Measurements from ENCODE around the gene CERKL. TPM values are rescaled to one million over a fixed set of nuclear protein-coding genes. Genes with fewer than 3 reads are reported as not detected.

Gene CERKL
- total RNA-seq, 4 donors from 2014 or later: not detected

DNA sequence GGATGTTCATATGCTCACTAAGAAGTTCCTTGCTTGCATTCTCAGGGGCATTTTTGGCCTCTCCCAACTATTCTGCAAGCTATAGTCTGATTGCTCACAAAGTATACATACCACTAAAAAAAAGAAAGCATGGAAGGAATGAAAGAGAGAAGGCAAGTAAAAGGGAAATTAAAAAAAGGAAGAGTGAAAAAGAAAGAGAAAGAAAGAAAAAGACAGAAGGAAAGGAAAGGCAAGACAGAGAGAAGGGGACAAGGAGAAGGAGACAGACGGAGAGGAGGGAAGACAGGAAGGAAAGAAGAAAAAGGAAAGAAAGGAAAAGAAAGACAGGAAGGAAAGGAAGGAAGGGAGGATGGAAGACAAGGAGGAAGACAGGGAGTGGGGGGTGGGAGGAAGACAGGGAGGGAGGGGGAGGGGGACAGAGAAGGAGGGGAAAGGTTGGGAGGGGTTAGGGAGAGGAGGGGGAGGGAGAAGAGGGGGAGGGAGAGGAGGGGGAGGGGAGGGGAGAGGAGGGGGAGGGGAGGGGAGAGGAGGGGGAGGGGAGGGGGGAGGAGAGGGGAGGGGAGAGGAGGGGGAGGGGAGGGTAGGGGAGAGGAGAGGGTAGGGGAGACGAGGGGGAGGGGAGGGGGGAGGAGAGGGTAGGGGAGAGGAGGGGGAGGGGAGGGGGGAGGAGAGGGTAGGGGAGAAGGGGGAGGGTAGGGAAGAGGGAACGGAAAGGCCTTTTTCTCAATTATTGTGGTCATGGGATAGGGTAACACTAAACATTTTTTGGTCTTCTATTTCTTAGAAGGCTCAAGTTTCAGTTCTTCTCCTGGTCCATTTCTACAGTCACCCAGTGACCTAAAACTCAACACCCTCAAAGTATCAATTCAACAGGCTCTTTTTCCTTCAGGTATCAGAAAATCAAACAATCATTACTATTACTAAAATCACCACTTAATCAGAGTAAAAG, 50.7 kb downstream of the CERKL start:
- TF ChIP-seq, protein P1, sequence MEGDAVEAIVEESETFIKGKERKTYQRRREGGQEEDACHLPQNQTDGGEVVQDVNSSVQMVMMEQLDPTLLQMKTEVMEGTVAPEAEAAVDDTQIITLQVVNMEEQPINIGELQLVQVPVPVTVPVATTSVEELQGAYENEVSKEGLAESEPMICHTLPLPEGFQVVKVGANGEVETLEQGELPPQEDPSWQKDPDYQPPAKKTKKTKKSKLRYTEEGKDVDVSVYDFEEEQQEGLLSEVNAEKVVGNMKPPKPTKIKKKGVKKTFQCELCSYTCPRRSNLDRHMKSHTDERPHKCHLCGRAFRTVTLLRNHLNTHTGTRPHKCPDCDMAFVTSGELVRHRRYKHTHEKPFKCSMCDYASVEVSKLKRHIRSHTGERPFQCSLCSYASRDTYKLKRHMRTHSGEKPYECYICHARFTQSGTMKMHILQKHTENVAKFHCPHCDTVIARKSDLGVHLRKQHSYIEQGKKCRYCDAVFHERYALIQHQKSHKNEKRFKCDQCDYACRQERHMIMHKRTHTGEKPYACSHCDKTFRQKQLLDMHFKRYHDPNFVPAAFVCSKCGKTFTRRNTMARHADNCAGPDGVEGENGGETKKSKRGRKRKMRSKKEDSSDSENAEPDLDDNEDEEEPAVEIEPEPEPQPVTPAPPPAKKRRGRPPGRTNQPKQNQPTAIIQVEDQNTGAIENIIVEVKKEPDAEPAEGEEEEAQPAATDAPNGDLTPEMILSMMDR (IDR thresholded peaks at IDR 0.05; ENCODE audit: low read depth): no peak

DNA sequence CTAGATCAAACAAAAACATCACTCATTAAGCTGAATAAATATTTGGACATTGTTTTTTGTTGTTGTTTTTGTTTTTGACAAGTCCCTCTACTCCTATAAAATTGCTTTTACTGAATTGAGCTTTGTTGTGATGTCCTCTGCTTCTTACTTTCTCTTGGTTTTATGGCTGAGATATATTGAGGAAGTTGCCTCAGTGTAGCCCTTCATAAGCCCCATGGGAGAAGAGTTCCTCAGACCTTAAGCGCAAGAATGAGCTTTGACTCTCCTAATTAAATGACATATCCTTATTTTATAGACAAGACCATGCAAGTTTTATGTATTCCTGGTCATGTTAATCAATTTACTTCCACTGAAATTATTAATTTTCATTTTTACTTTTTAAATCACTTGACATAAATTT, 54.9 kb downstream of the CERKL start:
- TF ChIP-seq, protein P1 (IDR thresholded peaks at IDR 0.05; ENCODE audit: low read depth): no peak

DNA sequence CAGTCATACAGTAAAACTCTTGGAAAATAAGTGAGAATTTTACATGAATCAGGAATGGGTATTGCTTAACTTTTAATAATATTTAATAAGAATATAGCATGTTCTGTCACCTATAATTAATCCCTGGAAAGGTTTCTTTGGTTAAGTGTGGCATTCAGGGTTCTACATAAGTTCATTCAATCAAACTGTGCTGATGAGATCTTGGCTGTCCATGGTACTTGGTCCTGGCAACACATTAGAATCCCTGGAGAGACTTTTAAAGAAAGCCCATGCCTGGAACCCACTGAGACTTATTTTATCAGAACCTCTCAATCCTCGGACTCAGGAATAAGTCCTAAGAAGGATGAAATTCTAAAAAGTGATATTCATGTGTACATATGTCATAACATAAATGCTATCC, 60.3 kb downstream of the CERKL start:
- TF ChIP-seq, protein P1 (IDR thresholded peaks at IDR 0.05; ENCODE audit: low read depth): no peak

DNA sequence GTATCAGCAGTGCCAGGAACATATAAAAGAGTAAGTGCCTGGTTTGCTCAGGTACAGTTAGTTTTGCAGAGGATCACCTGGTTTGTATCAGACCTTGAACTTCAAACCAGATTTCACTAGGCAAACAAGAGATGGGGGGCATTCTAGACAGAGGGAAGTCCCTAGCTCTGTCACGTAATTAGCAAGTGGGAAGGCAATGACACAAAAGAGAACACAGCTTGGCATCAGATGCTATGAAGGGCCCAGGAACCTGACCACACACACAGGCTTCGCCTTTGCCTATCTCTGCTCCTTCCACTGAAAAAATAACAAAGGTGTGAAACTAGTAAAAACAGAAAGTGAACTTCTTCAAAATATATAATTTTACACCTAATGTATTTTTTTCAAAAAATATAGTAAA, 62.6 kb downstream of the CERKL start:
- TF ChIP-seq, protein P1 (IDR thresholded peaks at IDR 0.05; ENCODE audit: low read depth): no peak

DNA sequence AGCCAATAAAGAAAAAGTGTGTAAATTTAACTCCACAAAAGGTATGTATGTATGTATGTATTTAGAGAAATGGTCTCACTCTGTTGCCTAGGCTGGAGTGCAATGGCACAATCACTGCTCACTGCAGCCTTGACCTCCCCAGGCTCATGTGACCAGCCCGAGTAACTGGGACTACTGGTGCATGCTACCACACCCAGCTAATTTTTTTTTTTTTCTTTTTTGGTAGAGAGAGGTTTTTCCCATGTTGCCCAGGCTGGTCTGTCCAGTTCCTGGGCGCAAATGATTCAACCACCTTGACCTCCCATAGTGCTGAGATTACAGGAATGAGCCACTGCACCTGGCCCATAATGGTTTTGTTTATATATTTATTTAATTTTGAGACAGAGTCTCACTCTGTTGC, 67.1 kb downstream of the CERKL start:
- TF ChIP-seq, protein P1 (IDR thresholded peaks at IDR 0.05; ENCODE audit: low read depth): no peak

DNA sequence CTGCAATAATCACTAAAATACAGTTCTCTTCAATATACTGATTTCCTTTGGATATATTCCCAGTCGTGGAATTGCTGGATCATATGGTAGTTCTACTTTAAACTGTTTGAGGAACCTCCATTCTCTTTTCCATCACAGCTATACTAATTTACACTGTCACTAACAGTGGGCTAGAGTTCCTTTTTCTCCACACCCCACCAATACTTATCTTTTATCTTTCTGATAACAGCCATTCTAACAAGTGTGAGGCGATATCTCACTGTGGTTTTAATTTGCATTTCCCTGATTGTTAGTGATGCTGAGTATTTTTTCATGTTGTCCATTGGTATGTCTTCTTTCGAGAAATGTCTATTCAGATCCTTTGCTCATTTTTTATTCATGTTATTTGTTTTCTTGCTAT, 68.4 kb downstream of the CERKL start:
- TF ChIP-seq, protein P1 (IDR thresholded peaks at IDR 0.05; ENCODE audit: low read depth): no peak

DNA sequence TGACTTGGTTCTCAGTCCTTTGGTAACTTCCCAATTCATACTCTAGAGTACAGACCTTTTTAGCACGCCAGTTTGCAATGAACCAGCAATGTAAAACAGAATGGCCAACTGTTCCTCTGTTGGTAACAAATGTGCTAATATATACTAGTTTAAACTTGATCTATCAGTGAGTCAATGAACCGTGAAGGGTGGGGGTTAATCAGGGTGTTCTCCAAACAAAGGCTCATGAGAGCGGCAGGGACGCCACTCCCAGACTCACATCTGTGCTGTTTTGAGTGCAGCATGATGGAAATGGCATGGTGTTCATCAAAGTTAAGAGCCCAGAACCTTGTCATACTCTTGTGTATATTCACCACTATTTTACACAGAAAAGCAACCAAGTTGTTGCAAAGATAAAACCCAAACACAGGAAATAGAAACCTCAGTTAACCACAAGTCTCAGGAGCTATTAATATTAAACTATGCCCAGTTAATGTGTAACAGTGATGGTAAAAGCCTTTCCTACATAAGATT, 70.3 kb downstream of the CERKL start:
- TF ChIP-seq, protein P1 (IDR thresholded peaks at IDR 0.05; ENCODE audit: low read depth): no peak
